ENCODE data around the gene DENND6A. TPM values are rescaled to one million over a fixed set of nuclear protein-coding genes. Genes with fewer than 3 reads are reported as not detected.
A peak's percentile ranks its signal among the peaks of the same experiment; 100 is the strongest.

DENND6A gene
- total RNA-seq, 1 donor, result 25.3 TPM

- Histone ChIP-seq H3K36me3 (ENCODE audit: insufficient read depth, low read length) (no peaks in the 10 kb centered on the region), H3K4me1 (ENCODE audit: insufficient read depth, low read length) (peaks cover 4% of the 10 kb centered on the region), H4K20me1 (ENCODE audit: insufficient read depth, low read length) (no peaks in the 10 kb centered on the region), H3K4me2 (ENCODE audit: insufficient read depth, low read length) (no peak overlapping the region), H3K27ac (ENCODE audit: low read depth, low read length) (no peak overlapping the region), H3K79me2 (ENCODE audit: insufficient read depth, low read length) (no peaks in the 10 kb centered on the region), H3K9me3 (ENCODE audit: low read depth, low read length) (no peaks in the 10 kb centered on the region), H2AFZ (ENCODE audit: low read length) (no peak overlapping the region), H3K27me3 (ENCODE audit: insufficient read depth, low read length) (no peaks in the 10 kb centered on the region), H3K4me3 (ENCODE audit: insufficient read depth, low read length) (no peak overlapping the region)
- TF ChIP-seq CTCF (IDR thresholded peaks at IDR 0.05; ENCODE audit: extremely low read depth, low read depth, low read length), result no peak
- no peak for DNase-seq (ENCODE audit: insufficient read length, low spot score, missing footprints)
These were observed 25.2 kb upstream of the DENND6A start for GRCh38 chr3:57718118-57718517.

DNA sequence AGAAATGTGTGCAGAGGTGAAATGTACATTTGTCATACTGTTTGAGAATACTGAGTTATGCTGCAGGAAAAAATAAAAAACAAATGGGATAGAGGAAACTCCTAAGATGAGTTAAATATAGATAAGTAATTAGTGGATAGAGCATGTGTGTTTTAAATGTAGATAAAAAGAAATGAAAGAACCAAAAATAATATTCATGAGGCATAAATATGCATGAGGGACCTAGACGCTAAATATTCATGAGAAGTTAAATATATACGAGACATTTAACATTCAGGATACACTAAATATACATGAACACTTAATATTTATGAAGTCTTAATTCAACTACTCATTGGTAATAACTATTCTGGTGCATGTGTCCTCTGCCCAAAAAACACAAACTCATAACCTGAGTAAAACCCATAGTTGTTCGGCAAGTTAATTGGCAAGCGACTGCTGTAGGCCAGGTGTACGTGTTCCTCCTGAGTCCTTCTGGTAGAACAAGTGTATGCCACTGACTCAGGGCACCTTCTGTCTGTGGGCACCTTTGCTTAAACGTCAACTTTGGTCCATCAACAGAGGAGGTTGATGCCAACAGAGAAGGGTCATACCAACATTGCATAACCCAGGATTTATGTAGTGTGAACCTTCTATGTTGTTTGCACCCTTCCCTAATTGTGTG, 24.5 kb upstream of the DENND6A start:
- H3K27ac ChIP-seq (ENCODE audit: low read depth, low read length), result no peak overlapping the region
- H3K36me3 ChIP-seq (ENCODE audit: insufficient read depth, low read length), result no peaks in the 10 kb centered on the region
- no peak overlapping the region for H3K4me2 ChIP-seq (ENCODE audit: insufficient read depth, low read length)
- peak; percentile 35 for DNase-seq (ENCODE audit: insufficient read length, low spot score, missing footprints)
- no peaks in the 10 kb centered on the region for H4K20me1 ChIP-seq (ENCODE audit: insufficient read depth, low read length)
- H3K79me2 ChIP-seq (ENCODE audit: insufficient read depth, low read length), result no peaks in the 10 kb centered on the region
- no peak overlapping the region for H3K4me3 ChIP-seq (ENCODE audit: insufficient read depth, low read length)
- no peaks in the 10 kb centered on the region for H3K9me3 ChIP-seq (ENCODE audit: low read depth, low read length)
- H3K27me3 ChIP-seq (ENCODE audit: insufficient read depth, low read length), result no peaks in the 10 kb centered on the region
- peaks cover 4% of the 10 kb centered on the region for H3K4me1 ChIP-seq (ENCODE audit: insufficient read depth, low read length)
- no peak for TF ChIP-seq CTCF (IDR thresholded peaks at IDR 0.05; ENCODE audit: extremely low read depth, low read depth, low read length)
- H2AFZ ChIP-seq (ENCODE audit: low read length), result no peak overlapping the region

GRCh38 chr3:57715686-57716085, 22.8 kb upstream of the DENND6A start:
- no peak overlapping the region for H2AFZ ChIP-seq (ENCODE audit: low read length)
- peaks cover 4% of the 10 kb centered on the region for H3K4me1 ChIP-seq (ENCODE audit: insufficient read depth, low read length)
- no peak overlapping the region for H3K4me2 ChIP-seq (ENCODE audit: insufficient read depth, low read length)
- no peaks in the 10 kb centered on the region for H3K27me3 ChIP-seq (ENCODE audit: insufficient read depth, low read length)
- no peak for DNase-seq (ENCODE audit: insufficient read length, low spot score, missing footprints)
- no peaks in the 10 kb centered on the region for H4K20me1 ChIP-seq (ENCODE audit: insufficient read depth, low read length)
- H3K9me3 ChIP-seq (ENCODE audit: low read depth, low read length), result no peaks in the 10 kb centered on the region
- H3K36me3 ChIP-seq (ENCODE audit: insufficient read depth, low read length), result no peaks in the 10 kb centered on the region
- no peak for TF ChIP-seq CTCF (IDR thresholded peaks at IDR 0.05; ENCODE audit: extremely low read depth, low read depth, low read length)
- no peak overlapping the region for H3K27ac ChIP-seq (ENCODE audit: low read depth, low read length)
- no peak overlapping the region for H3K4me3 ChIP-seq (ENCODE audit: insufficient read depth, low read length)
- H3K79me2 ChIP-seq (ENCODE audit: insufficient read depth, low read length), result no peaks in the 10 kb centered on the region

GRCh38 chr3:57709559-57709958, 16.7 kb upstream of the DENND6A start:
- Histone ChIP-seq H2AFZ (ENCODE audit: low read length) (peak overlapping the region; percentile 51), H3K4me2 (ENCODE audit: insufficient read depth, low read length) (no peak overlapping the region)

More at GRCh38 chr3:57709559-57709958, 16.7 kb upstream of the DENND6A start:
- no peaks in the 10 kb centered on the region for H3K27me3 ChIP-seq (ENCODE audit: insufficient read depth, low read length)
- peaks cover 5% of the 10 kb centered on the region for H3K4me1 ChIP-seq (ENCODE audit: insufficient read depth, low read length)
- H3K9me3 ChIP-seq (ENCODE audit: low read depth, low read length), result no peaks in the 10 kb centered on the region
- no peak for DNase-seq (ENCODE audit: insufficient read length, low spot score, missing footprints)
- H3K4me3 ChIP-seq (ENCODE audit: insufficient read depth, low read length), result no peak overlapping the region
- no peaks in the 10 kb centered on the region for H4K20me1 ChIP-seq (ENCODE audit: insufficient read depth, low read length)
- H3K36me3 ChIP-seq (ENCODE audit: insufficient read depth, low read length), result no peaks in the 10 kb centered on the region
- TF ChIP-seq CTCF (IDR thresholded peaks at IDR 0.05; ENCODE audit: extremely low read depth, low read depth, low read length), result no peak
- H3K79me2 ChIP-seq (ENCODE audit: insufficient read depth, low read length), result no peaks in the 10 kb centered on the region
- no peak overlapping the region for H3K27ac ChIP-seq (ENCODE audit: low read depth, low read length)
